ENCODE measurements around the gene OR1L6. TPM values are rescaled to one million over a fixed set of nuclear protein-coding genes. Genes with fewer than 3 reads are reported as not detected.

OR1L6 gene
- total RNA-seq, 1 experiment from 2014 or later = not detected

DNA sequence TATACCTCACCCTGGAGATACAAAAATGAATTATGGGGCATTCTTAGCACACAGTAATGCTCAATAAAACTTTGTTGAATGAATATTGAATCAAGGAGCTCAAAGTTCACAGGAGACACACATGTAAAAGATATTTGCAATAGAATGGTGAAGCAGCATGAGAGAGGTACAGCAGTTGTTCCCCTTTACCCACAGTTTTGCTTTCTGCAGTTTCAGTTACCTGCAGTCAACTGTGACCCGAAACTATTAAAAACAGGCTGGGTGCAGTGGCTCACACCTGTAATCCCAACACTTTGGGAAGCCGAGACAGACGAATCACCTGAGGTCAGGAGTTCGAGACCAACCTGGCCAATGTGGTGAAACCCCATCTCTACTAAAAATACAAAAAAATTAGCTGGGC is 44.2 kb downstream of the OR1L6 start:
- Histone ChIP-seq H3K36me3 (ENCODE audit: control insufficient read depth, insufficient read depth, low read length) (no peaks in the 10 kb centered on the region), H3K27me3 (ENCODE audit: control insufficient read depth, insufficient read depth, low read length) (no peaks in the 10 kb centered on the region), H3K4me1 (ENCODE audit: control insufficient read depth, insufficient read depth, low read length) (no peaks in the 10 kb centered on the region), H3K27ac (ENCODE audit: low read length) (no peak overlapping the region), H3K9me3 (ENCODE audit: control insufficient read depth, insufficient read depth, low read depth, low read length) (no peaks in the 10 kb centered on the region), H3K4me3 (ENCODE audit: low read depth in 2 of 2, low read length in 2 of 2) (no peak overlapping the region)
- no TSS peak for BruUV-seq (replicated peaks)
- intact Hi-C loops (cut with micrococcal nuclease; ENCODE audit: unreplicated experiment) (no loop called here), in situ Hi-C loops (cut with HindIII; ENCODE audit: low pct_unique_long_range_greater_than_20kb, low sequenced_read_pairs) (no loop called here)
- TF ChIP-seq TCF7L2 (IDR thresholded peaks at IDR 0.05; ENCODE audit: low read depth, low read length) = no peak
- TF ChIP-seq SIN3A (IDR thresholded peaks at IDR 0.05; ENCODE audit: borderline replicate concordance, insufficient read depth, low read depth, low read length) = no peak
- TF ChIP-seq, protein P1, sequence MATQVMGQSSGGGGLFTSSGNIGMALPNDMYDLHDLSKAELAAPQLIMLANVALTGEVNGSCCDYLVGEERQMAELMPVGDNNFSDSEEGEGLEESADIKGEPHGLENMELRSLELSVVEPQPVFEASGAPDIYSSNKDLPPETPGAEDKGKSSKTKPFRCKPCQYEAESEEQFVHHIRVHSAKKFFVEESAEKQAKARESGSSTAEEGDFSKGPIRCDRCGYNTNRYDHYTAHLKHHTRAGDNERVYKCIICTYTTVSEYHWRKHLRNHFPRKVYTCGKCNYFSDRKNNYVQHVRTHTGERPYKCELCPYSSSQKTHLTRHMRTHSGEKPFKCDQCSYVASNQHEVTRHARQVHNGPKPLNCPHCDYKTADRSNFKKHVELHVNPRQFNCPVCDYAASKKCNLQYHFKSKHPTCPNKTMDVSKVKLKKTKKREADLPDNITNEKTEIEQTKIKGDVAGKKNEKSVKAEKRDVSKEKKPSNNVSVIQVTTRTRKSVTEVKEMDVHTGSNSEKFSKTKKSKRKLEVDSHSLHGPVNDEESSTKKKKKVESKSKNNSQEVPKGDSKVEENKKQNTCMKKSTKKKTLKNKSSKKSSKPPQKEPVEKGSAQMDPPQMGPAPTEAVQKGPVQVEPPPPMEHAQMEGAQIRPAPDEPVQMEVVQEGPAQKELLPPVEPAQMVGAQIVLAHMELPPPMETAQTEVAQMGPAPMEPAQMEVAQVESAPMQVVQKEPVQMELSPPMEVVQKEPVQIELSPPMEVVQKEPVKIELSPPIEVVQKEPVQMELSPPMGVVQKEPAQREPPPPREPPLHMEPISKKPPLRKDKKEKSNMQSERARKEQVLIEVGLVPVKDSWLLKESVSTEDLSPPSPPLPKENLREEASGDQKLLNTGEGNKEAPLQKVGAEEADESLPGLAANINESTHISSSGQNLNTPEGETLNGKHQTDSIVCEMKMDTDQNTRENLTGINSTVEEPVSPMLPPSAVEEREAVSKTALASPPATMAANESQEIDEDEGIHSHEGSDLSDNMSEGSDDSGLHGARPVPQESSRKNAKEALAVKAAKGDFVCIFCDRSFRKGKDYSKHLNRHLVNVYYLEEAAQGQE (IDR thresholded peaks at IDR 0.05; ENCODE audit: insufficient read depth in 1 of 2, low read depth in 2 of 2, low read length in 1 of 2) = no peak
- TF ChIP-seq, protein P2, sequence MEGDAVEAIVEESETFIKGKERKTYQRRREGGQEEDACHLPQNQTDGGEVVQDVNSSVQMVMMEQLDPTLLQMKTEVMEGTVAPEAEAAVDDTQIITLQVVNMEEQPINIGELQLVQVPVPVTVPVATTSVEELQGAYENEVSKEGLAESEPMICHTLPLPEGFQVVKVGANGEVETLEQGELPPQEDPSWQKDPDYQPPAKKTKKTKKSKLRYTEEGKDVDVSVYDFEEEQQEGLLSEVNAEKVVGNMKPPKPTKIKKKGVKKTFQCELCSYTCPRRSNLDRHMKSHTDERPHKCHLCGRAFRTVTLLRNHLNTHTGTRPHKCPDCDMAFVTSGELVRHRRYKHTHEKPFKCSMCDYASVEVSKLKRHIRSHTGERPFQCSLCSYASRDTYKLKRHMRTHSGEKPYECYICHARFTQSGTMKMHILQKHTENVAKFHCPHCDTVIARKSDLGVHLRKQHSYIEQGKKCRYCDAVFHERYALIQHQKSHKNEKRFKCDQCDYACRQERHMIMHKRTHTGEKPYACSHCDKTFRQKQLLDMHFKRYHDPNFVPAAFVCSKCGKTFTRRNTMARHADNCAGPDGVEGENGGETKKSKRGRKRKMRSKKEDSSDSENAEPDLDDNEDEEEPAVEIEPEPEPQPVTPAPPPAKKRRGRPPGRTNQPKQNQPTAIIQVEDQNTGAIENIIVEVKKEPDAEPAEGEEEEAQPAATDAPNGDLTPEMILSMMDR (IDR thresholded peaks at IDR 0.05) = no peak
- no peak for TF ChIP-seq POLR2AphosphoS5 (IDR thresholded peaks at IDR 0.05; ENCODE audit: low read depth, low read length)
- no peak for ATAC-seq
- ChIA-PET POLR2A (no interaction called here), CTCF (no interaction called here)
- no peak for DNase-seq (ENCODE audit: low read depth, low spot score)

DNA sequence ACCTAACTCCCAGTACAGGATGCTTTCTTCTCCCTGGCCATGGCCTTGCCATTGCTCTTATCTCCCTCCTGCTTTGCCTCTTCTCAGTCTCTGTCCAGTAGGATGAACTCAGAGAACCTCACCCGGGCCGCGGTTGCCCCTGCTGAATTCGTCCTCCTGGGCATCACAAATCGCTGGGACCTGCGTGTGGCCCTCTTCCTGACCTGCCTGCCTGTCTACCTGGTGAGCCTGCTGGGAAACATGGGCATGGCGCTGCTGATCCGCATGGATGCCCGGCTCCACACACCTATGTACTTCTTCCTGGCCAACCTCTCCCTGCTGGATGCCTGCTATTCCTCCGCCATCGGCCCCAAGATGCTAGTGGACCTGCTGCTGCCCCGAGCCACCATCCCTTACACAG is 46.7 kb downstream of the OR1L6 start, which contains the start of gene OR5C1:
TSS of gene OR5C1 (plus strand) at position 103 of the 400 bp plus-strand sequence. CDS start at position 103, 0 bp downstream.
- no TSS peak for BruUV-seq (replicated peaks)

More for the DNA sequence above, 46.7 kb downstream of the OR1L6 start, which contains the start of gene OR5C1:
- ChIA-PET POLR2A (no interaction called here), CTCF (no interaction called here)
- no peaks in the 10 kb centered on the region for H3K36me3 ChIP-seq (ENCODE audit: control insufficient read depth, insufficient read depth, low read length)
- H3K27me3 ChIP-seq (ENCODE audit: control insufficient read depth, insufficient read depth, low read length) = no peaks in the 10 kb centered on the region
- DNase-seq (ENCODE audit: low read depth, low spot score) (no peak), ATAC-seq (no peak)
- no peak within 1 kb of the TSS for H3K4me3 ChIP-seq (ENCODE audit: low read depth in 2 of 2, low read length in 2 of 2)
- intact Hi-C loops (cut with micrococcal nuclease; ENCODE audit: unreplicated experiment) (no loop called here), in situ Hi-C loops (cut with HindIII; ENCODE audit: low pct_unique_long_range_greater_than_20kb, low sequenced_read_pairs) (no loop called here)
- no peaks in the 10 kb centered on the region for H3K4me1 ChIP-seq (ENCODE audit: control insufficient read depth, insufficient read depth, low read length)
- no peak within 1 kb of the TSS for H3K27ac ChIP-seq (ENCODE audit: low read length)
- no peaks in the 10 kb centered on the region for H3K9me3 ChIP-seq (ENCODE audit: control insufficient read depth, insufficient read depth, low read depth, low read length)
- TF ChIP-seq, protein P1 (IDR thresholded peaks at IDR 0.05; ENCODE audit: insufficient read depth in 1 of 2, low read depth in 2 of 2, low read length in 1 of 2) = no peak
- TF ChIP-seq, protein P2 (IDR thresholded peaks at IDR 0.05) = no peak
- TF ChIP-seq TCF7L2 (IDR thresholded peaks at IDR 0.05; ENCODE audit: low read depth, low read length) (no peak), POLR2AphosphoS5 (IDR thresholded peaks at IDR 0.05; ENCODE audit: low read depth, low read length) (no peak), SIN3A (IDR thresholded peaks at IDR 0.05; ENCODE audit: borderline replicate concordance, insufficient read depth, low read depth, low read length) (no peak)
